Keratinocyte (primary cell): Measurements from ENCODE around the gene CYB5R4. TPM values are rescaled to one million over a fixed set of nuclear protein-coding genes. Genes with fewer than 3 reads are reported as not detected.
A peak's percentile ranks its signal among the peaks of the same experiment; 100 is the strongest.

Experiments
- DNase-seq: peaks from one replicate; pipeline ENCODE4 v3.0.0-alpha.2; 2011; ENCODE audit warnings: low read depth, missing footprints, low spot score
- FAIRE-seq: peaks from 2 replicates; lab custom pipeline; 2011; peaks lifted over from hg19 to GRCh38; lab: Jason Lieb, UNC
- H2AFZ ChIP-seq: 2 replicates; pipeline ENCODE4 v1.6.0; 2012; ENCODE audit warnings: low read length, control low read depth, inconsistent platforms; ENCODE audit not compliant: control insufficient read depth
- H3K27ac ChIP-seq: 2 replicates; pipeline ENCODE4 v1.5.1; 2011; ENCODE audit warnings: low read length; ENCODE audit not compliant: control insufficient read depth, insufficient read depth
- H3K27me3 ChIP-seq: 3 replicates; pipeline ENCODE4 v1.6.0; 2011; ENCODE audit warnings: low read length; ENCODE audit not compliant: control insufficient read depth, insufficient read depth; ENCODE audit errors: extremely low read depth
- H3K36me3 ChIP-seq, 2 experiments: 2 replicates in 1 of 2; 3 replicates in 1 of 2; pipeline ENCODE4 v1.5.1; 2011; ENCODE audit warnings: low read length in 2 of 2, mild to moderate bottlenecking in 1 of 2; ENCODE audit not compliant: control insufficient read depth in 2 of 2, insufficient read depth in 2 of 2; ENCODE audit errors: extremely low read depth in 1 of 2
- H3K4me1 ChIP-seq: 3 replicates; pipeline ENCODE4 v1.5.1; 2011; ENCODE audit warnings: low read length; ENCODE audit not compliant: control insufficient read depth, insufficient read depth; ENCODE audit errors: extremely low read depth
- H3K4me2 ChIP-seq: 3 replicates; pipeline ENCODE4 v1.6.0; 2011; ENCODE audit warnings: low read depth, low read length; ENCODE audit not compliant: control insufficient read depth, insufficient read depth; ENCODE audit errors: extremely low read depth
- H3K4me3 ChIP-seq, 3 experiments: fragments of 200-600 bp in 1 of 3; sonication (generic) in 1 of 3; 2 replicates in 2 of 3; 3 replicates in 1 of 3; pipeline ENCODE4 v1.5.1; 2011 to 2016; ENCODE audit warnings: low read length in 3 of 3, mild to moderate bottlenecking in 3 of 3, control low read depth in 2 of 3, inconsistent platforms in 1 of 3, low read depth in 1 of 3, mixed read lengths in 1 of 3, mixed run types in 1 of 3, moderate library complexity in 1 of 3; ENCODE audit not compliant: control insufficient read depth in 2 of 3, insufficient read depth in 2 of 3; ENCODE audit errors: extremely low read depth in 1 of 3
- H3K79me2 ChIP-seq: 2 replicates; pipeline ENCODE4 v1.6.0; 2012; ENCODE audit warnings: low read length; ENCODE audit not compliant: control insufficient read depth, insufficient read depth
- H3K9ac ChIP-seq: 3 replicates; pipeline ENCODE4 v1.6.0; 2011; ENCODE audit warnings: low read length; ENCODE audit not compliant: control insufficient read depth, insufficient read depth; ENCODE audit errors: extremely low read depth
- H3K9me1 ChIP-seq: 3 replicates; pipeline ENCODE4 v1.6.0; 2011; ENCODE audit warnings: low read length; ENCODE audit not compliant: control insufficient read depth, insufficient read depth; ENCODE audit errors: extremely low read depth
- H3K9me3 ChIP-seq: 2 replicates; pipeline ENCODE4 v1.5.1; 2012; ENCODE audit warnings: low read depth, low read length; ENCODE audit not compliant: control insufficient read depth
- H4K20me1 ChIP-seq: 3 replicates; pipeline ENCODE4 v1.6.0; 2011; ENCODE audit warnings: low read length; ENCODE audit not compliant: control insufficient read depth, insufficient read depth; ENCODE audit errors: extremely low read depth
- CTCF ChIP-seq, 3 experiments: IDR thresholded peaks in 1 of 3; conservative IDR thresholded peaks in 1 of 3; optimal IDR thresholded peaks in 1 of 3; 2 replicates in 2 of 3; 3 replicates in 1 of 3; pipeline versions ENCODE3 to v1.5.1; 2011; ENCODE audit warnings: low read length in 3 of 3, mild to moderate bottlenecking in 3 of 3, moderate library complexity in 2 of 3, control low read depth in 1 of 3, inconsistent platforms in 1 of 3; ENCODE audit not compliant: insufficient read depth in 2 of 3; ENCODE audit errors: extremely low read depth in 1 of 3
- EZH2 ChIP-seq: IDR thresholded peaks from one replicate; pipeline ENCODE4 v1.6.1; 2012; ENCODE audit warnings: inconsistent platforms, mild to moderate bottlenecking, low read length, moderate library complexity
- dilution Hi-C: fragments of 300-500 bp; cut with MboI; formaldehyde crosslinking; loops from one replicate; pipeline ENCODE4 v1.7.0; 2020; ENCODE audit warnings: low sequenced_read_pairs; ENCODE audit not compliant: extremely low pct_ligation_motif_present
- polyA plus RNA-seq, 5 experiments: library from polyadenylated mRNA; depleted of rRNA in 3 of 5; stranded (reverse) in 3 of 5; stranded (forward) in 1 of 5; unstranded in 1 of 5; fragments of >200 nt; gene quantifications; 1 replicate in 1 of 5; 2 replicates in 3 of 5; 3 replicates in 1 of 5; pipeline versions ENCODE4 v1.2.1 to v1.2.3, GENCODE V29; 2011 to 2012; ENCODE audit warnings: missing spikeins in 2 of 5, low read depth in 1 of 5, low replicate concordance in 1 of 5

Gene CYB5R4
- polyA plus RNA-seq, 1 donor (not counting 4 experiments of a cell fraction or from before 2014, with no cell fraction given): 14.0 TPM

- dilution Hi-C loops: no loop called here
- Histone ChIP-seq H4K20me1 (no peaks in the 10 kb centered on the region), H3K27me3 (no peaks in the 10 kb centered on the region), H3K9me1 (no peaks in the 10 kb centered on the region), H3K9me3 (no peaks in the 10 kb centered on the region), H2AFZ (no peak overlapping the region), H3K4me3 (no peak overlapping the region), H3K4me1 (peaks cover 3% of the 10 kb centered on the region), H3K36me3 (no peaks in the 10 kb centered on the region), H3K4me2 (no peak overlapping the region), H3K27ac (no peak overlapping the region), H3K79me2 (no peaks in the 10 kb centered on the region), H3K9ac (no peak overlapping the region)
- DNase-seq (no peak), FAIRE-seq (no peak)
- TF ChIP-seq CTCF (optimal IDR thresholded peaks at IDR 0.05 in 1 of 3, IDR thresholded peaks at IDR 0.05 in 1 of 3, conservative IDR thresholded peaks at IDR 0.05 in 1 of 3; ENCODE audit: extremely low read depth in 1 of 3, insufficient read depth in 2 of 3, low read length in 3 of 3) (no peak), EZH2 (no peak)
These were observed 94.9 kb downstream of the CYB5R4 start for GRCh38 chr6:83954371-83954770.

GRCh38 chr6:83958241-83958685 lies 98.8 kb downstream of the CYB5R4 start:
- FAIRE-seq (peak; percentile 67), DNase-seq (no peak)
- no peak overlapping the region for H3K4me2 ChIP-seq
- no peaks in the 10 kb centered on the region for H3K79me2 ChIP-seq
- no peaks in the 10 kb centered on the region for H4K20me1 ChIP-seq
- no peak overlapping the region for H3K9ac ChIP-seq
- no peaks in the 10 kb centered on the region for H3K9me1 ChIP-seq
- H3K9me3 ChIP-seq: no peaks in the 10 kb centered on the region
- dilution Hi-C loops: no loop called here
- H3K36me3 ChIP-seq: no peaks in the 10 kb centered on the region
- H2AFZ ChIP-seq: no peak overlapping the region
- H3K4me3 ChIP-seq: no peak overlapping the region
- no peak overlapping the region for H3K27ac ChIP-seq
- TF ChIP-seq CTCF (optimal IDR thresholded peaks at IDR 0.05 in 1 of 3, IDR thresholded peaks at IDR 0.05 in 1 of 3, conservative IDR thresholded peaks at IDR 0.05 in 1 of 3; ENCODE audit: extremely low read depth in 1 of 3, insufficient read depth in 2 of 3, low read length in 3 of 3): no peak
- TF ChIP-seq EZH2: no peak
- H3K4me1 ChIP-seq: peaks cover 3% of the 10 kb centered on the region
- H3K27me3 ChIP-seq: no peaks in the 10 kb centered on the region
